HG03280 (cell line): ENCODE measurements around the gene PER2.
"Not testable (repeated sequence)": the region's sequence is repeated elsewhere in the genome, so short reads cannot be mapped to it uniquely, and the experiment has no call there.

Source experiments
- ATAC-seq: cut with Tn5 transposase; IDR thresholded peaks from one replicate; pipeline ENCODE4 v1.9.1; 2021; ENCODE audit warnings: mild to moderate bottlenecking, moderate library complexity; ENCODE audit not compliant: unreplicated experiment

Gene PER2

GRCh38 chr2:238313991-238314350 lies 25.6 kb upstream of the PER2 start:
- ATAC-seq = no peak

DNA sequence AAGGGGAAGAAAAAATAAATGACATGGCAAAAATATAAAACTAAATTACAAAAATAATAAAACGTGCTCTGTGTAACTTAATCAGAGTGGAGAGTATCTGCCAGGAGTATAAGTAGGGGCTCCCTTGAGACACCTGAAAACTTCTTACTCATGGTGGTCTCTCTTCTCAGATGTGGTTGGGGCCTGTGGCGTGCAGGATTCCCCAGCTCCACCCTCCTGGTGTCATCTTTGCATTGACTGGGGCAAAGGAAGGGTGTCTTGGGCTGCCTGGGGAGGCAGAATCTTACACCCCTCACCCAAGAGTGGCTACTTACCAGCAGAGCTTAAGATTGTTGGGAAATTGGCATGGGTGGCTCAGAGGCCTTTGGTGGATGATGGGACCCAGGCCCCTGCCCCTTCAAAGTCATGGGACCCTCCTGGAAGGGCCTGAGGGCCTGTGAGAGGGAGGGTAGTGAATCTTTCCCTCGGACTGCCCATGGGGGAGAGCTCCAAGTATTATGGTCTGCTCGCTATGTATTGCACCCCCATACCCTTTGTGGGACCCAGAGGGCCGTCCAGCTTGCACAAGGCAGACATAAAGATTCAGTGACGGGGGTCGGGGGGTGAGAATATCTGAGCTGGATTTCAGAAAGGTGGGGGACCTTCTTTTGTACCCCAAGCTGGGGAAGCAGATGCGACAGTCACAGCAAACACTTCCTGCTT lies 25.0 kb upstream of the PER2 start:
- ATAC-seq = no peak

GRCh38 chr2:238310721-238311120 lies 22.3 kb upstream of the PER2 start:
- ATAC-seq = not testable (repeated sequence)

- ATAC-seq = no peak
Measured at GRCh38 chr2:238308177-238308576, 19.8 kb upstream of the PER2 start.

DNA sequence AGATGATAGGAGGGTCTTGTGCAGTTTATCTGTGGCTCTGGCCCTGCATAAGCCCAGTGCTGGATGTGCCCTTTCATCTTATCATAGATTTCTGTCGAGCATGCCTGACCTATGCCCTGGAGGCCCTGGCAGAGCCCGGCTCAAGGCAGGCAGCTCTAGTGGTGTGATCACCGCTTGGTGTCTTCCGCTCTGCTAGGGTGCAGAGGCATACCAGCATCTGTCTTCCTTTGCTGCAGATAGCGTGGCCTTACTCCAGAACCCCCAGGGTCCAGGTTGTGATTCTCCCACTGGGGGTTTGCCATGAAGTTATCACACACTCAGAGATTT lies 18.2 kb upstream of the PER2 start:
- ATAC-seq = no peak

DNA sequence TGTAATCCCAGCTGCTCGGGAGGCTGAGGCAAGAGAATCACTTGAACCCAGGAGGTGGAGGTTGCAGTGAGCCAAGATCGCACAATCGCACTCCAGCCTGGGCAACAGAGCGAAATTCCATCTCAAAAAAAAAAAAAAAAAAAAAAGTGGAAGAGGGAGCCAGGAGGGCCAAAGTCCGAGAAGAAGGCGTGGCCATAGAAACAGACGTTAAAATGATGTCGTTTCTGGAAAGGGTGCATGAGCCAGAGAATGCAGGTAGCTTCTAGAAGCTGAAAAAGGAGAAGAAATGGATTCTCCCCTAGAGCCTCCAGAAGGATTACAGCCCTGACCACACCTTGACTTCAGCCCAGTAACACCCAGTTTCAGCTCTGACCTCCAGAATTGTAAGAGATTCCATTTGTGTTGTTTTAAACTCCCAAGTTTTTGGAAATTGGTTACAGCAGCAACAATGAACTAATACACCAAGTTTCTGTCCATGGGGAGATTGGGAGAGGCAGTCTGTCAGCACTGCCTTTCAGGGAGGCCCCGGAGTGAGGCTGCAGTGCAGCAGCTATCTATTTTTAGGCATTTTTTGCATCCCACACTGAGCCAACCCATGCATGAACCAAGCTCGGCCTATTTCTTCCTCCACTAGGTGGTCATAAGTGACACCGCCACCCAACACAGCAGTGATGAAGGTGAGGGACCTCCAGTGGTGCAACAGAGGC lies 17.7 kb upstream of the PER2 start:
- no peak for ATAC-seq

DNA sequence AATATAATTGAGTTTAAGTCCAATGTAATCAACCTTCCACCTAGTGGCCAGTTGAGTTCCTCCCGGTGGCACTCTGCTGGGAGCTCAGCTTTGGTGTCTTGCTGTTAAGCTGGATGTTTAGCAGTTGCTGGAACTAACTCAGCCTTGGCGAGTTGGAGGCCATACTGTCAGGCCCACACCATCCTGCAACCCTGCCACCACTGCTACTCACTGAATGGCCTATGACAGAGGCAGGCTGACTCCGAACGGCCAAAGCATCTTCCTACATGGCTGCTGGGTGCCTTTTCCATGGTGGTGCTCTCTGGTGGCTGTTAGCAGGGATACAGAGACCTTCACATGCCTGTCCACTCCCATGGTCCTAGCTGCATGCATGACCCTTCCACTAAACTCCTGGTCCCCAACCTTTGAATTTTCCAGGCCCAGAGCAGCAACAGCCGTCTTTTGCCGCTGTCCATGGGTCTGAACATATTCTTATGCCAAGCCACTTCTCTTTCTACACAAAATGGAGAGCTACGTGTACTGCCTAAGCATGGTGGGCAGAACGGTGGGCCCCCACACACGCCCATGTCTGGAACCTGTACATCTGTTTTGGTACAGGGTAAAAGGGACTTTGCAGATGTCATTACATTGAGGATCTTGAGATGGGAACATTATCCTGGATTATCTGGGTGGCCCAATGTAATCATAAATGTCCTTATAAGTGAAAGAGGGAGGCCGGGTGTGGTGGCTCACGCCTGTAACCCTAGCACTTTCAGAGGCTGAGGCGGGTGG lies 16.9 kb upstream of the PER2 start:
- no peak for ATAC-seq

DNA sequence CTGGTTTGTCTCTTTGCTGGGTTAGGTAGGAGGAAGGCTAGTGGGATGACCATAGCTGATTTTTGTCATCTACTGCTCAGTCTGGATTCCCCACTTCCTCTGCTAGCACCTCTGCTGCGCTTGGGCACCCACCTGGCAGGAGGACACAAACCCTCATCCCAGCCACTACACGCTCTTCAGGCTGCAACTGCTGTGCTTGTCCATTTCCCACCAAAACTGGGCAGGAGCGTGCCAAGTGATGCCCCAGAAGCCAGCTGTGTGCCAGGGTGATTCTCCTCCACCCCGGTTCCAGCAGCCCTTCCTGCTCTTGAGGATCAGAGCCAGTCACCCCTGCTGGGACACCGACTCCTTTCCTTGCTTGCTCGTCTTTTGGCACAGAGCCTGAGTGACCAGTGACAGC lies 15.7 kb upstream of the PER2 start:
- no peak for ATAC-seq

DNA sequence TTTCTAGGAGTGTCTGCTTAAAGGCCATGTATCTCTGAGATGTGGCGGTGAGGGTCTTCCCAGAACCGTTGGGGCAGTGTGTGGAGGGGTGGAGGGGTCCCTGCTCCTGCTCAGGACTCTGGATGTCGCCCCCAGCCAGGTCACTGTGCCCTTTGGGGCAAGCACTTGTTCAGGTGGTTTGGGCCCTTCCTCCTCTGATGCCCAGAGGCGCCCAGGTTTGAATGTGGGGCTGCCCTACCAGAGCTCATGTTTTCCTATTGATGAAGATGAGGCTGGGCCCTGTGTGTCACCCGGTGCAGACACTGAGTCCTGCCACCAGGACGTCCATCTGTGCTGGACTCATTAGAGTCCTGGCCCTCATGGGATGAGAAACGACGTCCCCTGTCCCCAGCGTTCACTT lies 14.3 kb upstream of the PER2 start:
- ATAC-seq = no peak

GRCh38 chr2:238302087-238302486 lies 13.7 kb upstream of the PER2 start:
- no peak for ATAC-seq

- no peak for ATAC-seq
Measured at GRCh38 chr2:238299803-238300202, 11.4 kb upstream of the PER2 start.

DNA sequence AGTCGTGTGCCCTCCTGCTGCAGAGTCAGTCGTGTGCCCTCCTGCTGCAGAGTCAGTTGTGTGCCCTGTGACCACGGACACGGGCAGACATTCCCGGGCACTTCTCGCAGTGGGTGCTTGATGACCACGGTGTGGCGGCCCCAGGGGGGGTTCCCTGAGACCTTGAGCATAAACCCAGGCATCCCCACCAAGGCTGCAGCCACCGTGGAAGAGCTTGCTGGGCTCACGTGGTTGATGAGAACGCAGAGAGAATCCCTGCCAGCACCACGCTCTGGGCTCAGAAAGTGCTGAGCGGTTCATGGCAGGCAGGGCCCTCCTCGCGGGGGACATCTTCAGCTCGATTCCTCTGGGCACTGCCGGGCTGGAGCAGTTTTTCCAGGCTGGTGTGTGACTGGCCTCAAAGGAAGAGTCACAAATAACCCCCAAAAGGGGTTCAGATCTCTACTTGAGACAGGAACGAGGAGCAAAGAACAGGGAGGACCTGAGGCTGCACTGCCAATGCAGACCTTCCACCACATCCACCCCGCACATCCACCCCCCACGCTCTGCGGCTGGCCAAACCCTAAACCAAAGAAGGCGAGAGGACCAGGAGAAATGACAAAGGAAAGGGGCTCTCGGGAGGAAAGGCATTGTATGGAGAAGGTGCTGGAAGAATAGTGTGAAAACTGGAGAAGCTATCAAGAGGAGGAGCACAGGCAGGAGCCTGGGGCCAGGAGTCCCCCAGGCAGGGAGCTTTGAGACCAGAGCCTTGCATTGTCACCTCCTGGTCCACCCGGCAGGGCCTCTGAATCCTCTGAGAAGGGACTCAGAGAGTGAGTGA lies 8.4 kb upstream of the PER2 start:
- ATAC-seq = no peak

GRCh38 chr2:238295144-238296112 lies 7.0 kb upstream of the PER2 start:
- no peak for ATAC-seq

GRCh38 chr2:238294393-238295143 lies 6.2 kb upstream of the PER2 start:
- no peak for ATAC-seq

- no peak for ATAC-seq
Measured at GRCh38 chr2:238294046-238294392, 5.6 kb upstream of the PER2 start.

DNA sequence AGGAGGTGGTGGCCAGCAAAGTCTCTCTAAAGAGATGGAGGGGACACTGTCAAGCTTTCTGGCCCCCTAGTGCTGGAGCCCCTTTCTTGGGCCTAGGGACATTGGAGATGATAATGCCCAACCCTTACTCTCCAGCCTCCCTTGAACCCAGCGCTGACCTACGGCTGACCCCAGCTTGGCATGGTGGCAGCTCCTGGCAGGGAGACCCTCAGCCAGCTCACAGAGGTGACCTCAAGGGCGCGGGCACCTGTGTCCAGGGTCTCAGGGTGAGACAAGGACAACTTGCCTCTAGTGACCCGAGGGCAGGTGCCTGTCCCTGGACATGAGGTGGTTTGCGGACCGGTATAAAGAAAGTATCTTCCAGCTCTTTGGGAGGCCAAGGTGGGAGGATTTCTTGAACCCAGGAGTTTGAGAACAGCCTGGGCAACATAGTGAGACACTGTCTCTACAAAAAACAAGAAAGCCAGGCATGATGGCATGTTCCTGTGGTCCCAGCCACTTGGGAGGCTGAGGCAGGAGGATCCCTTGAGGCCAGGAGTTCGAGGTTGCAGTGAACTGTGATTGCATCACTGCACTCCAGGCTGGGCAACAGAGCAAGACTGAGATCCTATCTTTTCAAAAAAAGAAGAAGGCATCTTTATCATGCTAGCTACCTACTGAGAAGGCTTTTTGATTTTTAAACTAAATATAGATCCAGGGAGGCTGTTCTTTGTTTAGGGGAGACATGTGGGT lies 3.3 kb upstream of the PER2 start:
- no peak for ATAC-seq

GRCh38 chr2:238290715-238291549 lies 2.5 kb upstream of the PER2 start:
- ATAC-seq = no peak

- ATAC-seq = no peak
Measured at GRCh38 chr2:238290091-238290509, 1.7 kb upstream of the PER2 start.
